ENCODE results near the gene ALDH3B2.

GRCh38 chr11:67627812-67628624 is 46.4 kb downstream of the ALDH3B2 start:
- TF ChIP-seq CTCF (IDR thresholded peaks at IDR 0.05; ENCODE audit: insufficient read depth, low read length, poor library complexity, severe bottlenecking) (no peak), EZH2phosphoT487 (conservative IDR thresholded peaks at IDR 0.05; ENCODE audit: low read length) (no peak)
